HG03460 (cell line): ENCODE data around the gene CRY1.
"Not testable (repeated sequence)": the region's sequence is repeated elsewhere in the genome, so short reads cannot be mapped to it uniquely, and the experiment has no call there.

ENCODE experiments used
- ATAC-seq: cut with Tn5 transposase; IDR thresholded peaks from one replicate; pipeline ENCODE4 v1.9.1; 2021; ENCODE audit not compliant: unreplicated experiment

Gene CRY1

DNA sequence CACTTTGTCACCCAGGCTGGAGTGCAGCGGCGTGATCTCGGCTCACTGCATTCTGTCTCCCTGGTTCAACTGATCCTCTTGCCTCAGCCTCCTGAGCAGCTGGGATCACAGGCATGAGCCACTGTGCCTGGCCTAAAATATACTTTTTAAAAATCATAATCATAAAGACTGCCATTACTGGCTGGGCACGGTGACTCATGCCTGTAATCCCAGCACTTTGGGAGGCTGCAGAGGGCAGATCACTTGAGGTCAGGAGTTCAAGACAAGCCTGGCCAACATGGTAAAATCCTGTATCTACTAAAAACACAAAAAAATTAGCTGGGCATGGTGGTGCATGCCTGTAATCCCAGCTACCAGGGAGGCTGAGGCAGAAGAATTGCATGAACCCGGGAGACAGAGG is 20.1 kb downstream of the CRY1 start:
- not testable (repeated sequence) for ATAC-seq

DNA sequence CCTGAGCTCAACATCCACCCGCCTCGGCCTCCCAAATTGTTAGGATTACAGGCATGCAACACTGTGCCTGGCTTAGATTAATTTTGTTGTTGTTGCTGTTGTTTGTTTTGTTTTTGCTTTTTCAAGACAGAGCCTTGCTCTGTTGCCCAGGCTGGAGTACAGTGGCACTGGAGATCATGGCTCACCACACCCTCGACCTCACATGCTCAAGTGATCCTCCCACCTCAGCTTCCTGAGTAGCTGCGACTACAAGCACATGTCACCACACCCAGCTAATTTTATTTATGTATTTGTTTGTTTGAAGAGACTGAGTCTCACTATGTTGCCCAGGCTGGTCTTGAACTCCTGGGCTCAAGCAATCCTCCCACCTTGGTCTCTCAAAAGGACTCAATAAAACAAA is 26.7 kb downstream of the CRY1 start:
- no peak for ATAC-seq

DNA sequence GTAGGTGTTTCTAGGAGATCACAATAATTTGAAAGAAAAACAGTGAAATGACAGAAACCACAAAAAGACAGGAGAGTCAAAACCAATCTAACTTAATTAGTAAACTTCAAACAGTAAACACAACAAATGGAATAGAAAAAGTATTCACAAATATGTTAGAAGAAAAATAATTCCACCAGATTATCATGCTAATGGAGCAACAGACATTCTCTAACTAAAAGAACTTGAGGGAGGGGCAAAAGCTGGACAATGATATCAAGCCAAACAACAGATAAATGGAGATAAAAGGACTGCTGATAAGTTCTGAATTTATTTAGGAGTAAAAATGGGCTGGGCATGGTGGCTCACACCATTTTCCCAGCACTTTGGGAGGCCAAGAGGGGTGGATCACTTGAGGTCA is 28.7 kb downstream of the CRY1 start:
- no peak for ATAC-seq

GRCh38 chr12:107064243-107064642 is 29.1 kb downstream of the CRY1 start:
- ATAC-seq: no peak

DNA sequence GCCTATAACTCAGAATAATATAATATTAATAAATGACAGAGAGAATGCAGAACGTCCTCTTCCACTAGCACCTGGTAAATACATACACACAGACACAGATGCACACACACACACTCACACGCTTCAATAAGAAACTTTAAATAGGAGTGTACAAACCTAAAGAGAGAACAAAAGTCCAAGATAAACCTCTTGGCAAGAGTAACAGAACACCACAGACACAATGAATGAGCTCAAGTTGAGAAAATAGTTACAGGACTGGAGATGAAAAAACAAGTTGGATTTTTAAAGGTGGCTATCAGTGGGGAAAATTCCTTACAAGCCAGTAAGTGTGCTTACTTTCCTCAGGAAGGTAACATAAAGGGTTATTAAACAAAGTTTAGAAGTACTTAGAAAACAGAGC is 35.2 kb downstream of the CRY1 start:
- ATAC-seq: no peak

- ATAC-seq: no peak
Observed at GRCh38 chr12:107057071-107057834, 36.1 kb downstream of the CRY1 start.

DNA sequence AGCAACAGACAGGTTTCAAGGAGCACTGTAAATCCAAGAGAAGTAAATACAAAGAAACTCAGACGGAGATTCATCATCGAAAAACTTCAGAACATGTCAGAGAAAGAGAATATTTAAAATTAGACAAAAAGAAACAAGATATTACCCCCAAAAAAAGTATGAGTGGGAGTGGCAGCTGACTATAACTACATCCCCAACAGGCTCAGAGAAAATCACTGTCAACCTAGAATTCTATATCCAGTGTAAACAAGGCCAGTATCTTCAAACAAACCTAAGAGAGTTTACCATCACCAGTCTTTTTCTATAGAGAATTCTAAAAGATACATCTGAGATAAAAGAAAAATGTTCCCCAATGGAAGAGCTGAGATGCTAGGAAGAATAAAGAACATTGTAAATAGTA is 39.6 kb downstream of the CRY1 start:
- ATAC-seq: no peak

DNA sequence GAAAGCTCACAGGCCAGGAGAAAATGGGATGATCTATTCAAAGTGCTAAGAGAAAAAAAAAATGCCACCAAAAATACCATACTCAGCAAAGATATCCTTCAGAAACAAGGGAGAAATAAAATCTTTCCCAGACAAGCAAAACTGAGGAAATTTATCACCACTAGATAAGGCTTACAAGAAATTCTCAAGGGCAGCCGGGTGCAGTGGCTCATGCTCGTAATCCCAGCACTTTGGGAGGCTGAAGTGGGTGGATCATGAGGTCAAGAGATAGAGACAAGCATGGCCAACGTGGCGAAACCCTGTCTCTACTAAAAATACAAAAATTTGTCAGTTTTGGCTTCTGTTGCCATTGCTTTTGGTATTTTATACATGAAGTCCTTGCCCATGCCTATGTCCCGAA is 48.2 kb downstream of the CRY1 start:
- ATAC-seq: no peak

DNA sequence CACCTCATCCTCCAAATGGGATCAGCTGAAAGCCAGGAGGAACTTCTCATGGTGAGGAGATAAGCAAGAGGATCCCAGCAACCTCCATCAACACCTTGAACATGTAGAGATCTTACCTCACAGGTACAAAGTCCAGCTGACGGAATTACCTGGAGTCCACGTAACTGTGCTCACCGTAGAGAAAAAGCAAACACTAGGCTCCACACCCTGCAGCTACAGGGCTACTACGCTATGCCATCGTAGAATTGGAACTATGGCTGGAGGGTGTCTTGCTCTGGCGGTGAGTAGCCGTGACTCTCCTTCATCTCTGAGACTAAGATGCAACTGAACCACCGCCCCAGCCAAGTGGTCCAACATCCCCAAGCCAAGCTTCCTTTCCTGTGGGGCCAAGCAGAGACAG is 50.5 kb downstream of the CRY1 start:
- ATAC-seq: no peak

- ATAC-seq: no peak
Observed at GRCh38 chr12:107035733-107036132, 57.6 kb downstream of the CRY1 start.

DNA sequence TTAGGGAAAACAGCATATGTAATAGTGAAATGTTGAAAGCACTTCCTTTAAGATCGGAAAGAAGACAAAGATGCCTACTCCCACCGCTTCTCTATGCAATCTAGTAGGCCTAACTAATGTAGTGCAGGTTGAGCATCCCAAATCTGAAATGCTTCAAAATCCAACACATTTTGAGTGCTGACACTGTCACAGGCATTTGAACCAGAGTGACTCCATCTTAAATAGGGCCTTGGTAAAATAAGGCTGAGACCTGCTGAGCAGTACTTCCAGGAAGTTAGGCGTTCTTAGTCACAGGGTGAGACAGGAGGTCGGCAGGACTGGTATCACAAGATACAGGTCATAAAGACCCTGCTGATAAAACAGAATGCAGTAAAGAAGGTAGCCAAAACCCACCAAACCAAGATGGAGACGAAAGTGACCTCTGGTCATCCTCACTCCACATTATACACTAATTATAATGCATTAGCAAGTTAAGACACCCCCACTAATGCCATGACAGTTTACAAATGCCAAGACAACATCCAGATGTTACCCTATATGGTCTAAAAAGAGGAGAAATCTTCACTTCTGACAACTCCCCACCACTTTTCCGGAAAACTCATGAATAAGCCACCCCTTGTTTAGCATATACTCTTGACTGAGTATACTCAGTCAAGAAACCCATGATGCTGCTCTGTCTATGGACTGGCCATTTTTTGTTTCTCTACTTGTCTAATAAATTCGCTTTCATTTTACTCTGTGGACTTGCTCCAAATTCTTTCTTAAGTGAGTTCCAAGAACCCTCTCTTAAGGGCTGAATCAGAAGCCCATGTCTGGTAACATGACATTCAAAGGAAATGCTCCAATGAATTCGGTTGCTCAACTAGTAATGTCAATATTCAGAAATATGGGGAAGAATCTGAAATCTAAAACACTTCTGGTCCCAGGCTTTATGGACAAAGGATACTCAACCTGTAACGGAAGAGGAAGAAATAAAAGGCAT is 59.3 kb downstream of the CRY1 start:
- no peak for ATAC-seq

DNA sequence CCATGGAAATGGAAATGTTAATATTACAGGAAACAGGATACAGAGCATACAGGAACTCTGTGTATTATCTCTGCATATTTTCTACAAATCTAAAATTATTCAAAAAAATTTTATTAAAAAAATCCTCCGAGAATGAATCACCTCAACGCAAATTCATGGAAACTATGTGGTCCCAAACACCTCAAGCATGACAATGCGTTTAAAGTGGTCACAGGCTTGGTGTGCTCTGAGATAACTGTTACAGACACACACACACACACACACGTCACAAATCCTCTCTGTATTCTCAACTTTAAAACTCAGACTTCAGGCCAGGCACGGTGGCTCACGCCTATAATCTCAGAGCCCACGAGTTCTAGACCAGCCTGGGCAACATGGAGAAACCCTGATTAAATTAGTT is 61.1 kb downstream of the CRY1 start:
- no peak for ATAC-seq

- no peak for ATAC-seq
Observed at GRCh38 chr12:107031061-107031460, 62.3 kb downstream of the CRY1 start.

- no peak for ATAC-seq
Observed at GRCh38 chr12:107029081-107029480, 64.3 kb downstream of the CRY1 start.

GRCh38 chr12:107027636-107028053 is 65.7 kb downstream of the CRY1 start:
- no peak for ATAC-seq

DNA sequence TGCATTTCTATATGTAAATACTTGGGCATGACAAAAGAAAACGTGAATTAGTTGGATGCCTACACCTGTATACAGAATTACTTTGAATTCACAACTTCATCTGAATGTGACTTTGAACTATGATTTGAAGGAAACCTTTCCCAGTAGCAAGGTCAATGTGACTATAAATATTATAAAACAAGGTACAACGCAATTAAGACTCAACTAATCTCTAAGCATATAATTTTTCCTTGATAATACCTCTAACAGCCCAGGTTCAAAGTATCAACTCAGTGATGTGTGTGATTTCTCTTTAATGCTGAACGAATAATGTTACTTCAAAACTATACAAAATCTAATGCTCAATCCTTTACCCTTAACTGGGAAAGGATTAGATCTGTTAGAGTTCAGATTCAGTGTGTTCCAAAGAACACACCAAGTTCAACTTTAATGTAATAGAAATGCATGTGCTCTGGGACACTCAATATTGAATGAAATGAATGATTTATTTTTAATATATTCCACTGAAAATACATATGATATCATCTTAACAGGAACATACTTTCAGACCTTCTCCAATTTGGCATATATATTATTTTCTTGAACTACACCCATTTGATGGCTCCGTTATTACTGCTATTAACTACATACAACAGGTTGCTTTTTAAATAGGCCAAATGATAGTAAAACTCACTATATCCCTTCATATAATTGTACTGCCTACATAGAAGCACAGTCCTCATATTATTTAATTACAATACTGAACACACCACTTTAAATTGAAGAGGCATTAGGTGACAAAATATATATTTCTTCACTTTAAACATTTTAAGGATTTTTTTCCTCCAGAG is 66.3 kb downstream of the CRY1 start:
- no peak for ATAC-seq

DNA sequence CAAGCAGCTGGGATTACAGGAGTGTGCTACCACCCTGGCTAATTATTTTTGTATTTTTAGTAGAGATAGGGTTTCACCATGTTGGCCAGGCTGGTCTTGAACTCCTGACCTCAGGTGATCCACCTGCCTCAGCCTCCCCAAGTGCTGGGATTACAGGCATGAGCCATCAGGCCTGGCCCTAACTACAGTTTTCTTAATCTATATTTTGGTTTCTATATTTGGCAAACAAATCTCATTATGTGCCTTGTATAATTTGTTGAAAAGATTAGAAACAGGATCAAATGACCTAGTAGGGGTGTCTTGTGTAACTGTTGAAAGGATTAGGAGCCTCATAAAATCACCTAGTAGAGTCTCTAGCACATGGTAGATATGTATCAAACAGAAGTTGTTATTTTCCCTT is 67.0 kb downstream of the CRY1 start:
- ATAC-seq: not testable (repeated sequence)

DNA sequence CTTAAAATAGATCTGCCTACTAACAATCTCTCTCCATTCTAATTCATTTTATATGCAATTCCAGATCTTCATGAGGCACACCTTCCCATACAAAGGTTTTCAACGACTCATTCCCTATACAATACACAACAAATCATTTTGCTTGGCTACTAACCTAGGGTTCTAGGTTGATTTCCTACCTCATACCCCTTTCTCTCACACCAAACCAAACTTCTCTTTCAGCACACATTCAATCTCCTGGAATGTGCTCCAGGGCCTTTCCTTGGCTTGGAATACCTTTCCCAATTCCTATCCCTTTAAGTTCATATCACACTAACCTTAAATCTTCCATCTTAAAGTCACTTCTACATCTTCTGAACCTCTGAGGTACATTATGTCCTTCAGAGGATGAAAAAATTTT is 67.7 kb downstream of the CRY1 start:
- no peak for ATAC-seq

DNA sequence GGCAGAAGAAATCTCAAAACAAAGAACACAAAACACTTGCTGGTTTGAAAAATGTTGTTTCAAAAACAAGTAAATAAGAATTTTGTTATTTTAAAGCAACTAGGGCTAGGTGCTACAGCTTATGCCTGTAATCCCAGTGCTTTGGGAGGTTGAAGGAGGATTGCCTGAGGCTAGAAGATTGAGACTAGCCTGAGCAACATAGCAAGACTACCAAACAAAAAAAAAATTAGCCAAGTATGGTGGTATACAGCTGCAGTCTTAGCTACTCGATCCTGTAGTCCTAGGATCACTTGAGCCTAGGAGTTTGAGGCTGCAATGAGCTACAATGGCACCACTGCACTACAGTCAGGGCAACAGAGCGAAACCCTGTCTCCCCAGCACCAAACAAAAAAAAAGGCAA is 73.8 kb downstream of the CRY1 start:
- no peak for ATAC-seq

DNA sequence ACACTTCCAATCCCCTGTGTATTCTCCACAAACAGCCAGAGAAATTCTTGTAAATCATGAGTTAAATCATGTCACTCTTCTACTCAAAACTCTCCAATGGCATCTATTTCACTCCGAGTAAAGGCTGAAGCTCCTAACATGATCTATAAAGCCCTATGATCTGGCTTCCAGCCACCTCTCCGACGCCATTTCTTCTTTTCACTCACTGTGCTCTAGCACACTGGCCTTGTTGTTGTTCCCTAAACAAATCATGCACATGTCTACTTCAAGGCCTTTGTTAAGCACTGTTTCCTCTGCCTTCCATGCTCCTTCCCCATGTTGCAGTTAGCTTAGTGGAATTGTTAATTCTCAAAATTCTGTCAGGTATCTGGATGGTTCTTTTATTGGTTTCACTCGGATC is 76.3 kb downstream of the CRY1 start:
- no peak for ATAC-seq

- ATAC-seq: no peak
Observed at GRCh38 chr12:107014055-107014454, 79.3 kb downstream of the CRY1 start.
